ENCODE results near the gene POLR2J3.
"Not testable (repeated sequence)": the region's sequence is repeated elsewhere in the genome, so short reads cannot be mapped to it uniquely, and the experiment has no call there.

DNA sequence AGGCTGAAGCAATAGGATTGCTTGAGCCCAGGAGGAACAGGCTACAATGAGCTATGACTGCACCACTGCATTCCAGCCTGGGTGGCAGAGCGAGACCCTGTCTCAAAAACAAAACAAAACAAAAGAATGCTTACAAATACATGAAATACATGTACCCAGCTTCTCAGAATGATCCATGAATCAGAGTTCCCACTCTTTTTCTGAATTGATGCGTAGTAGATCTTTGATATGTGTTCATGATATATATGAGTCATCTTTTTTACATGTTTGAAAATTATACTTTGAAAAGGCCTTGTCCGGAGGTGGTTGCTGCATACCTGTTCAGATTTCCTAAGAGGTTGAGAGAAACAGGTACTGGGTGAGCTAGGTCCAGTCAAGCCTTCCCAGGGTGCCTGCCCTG, 4.0 kb upstream of the POLR2J3 start:
- not testable (repeated sequence) for TF ChIP-seq POLR2AphosphoS5, EP300 (IDR thresholded peaks at IDR 0.05)

All from stomach (tissue), 4 donors.